Breast epithelium (tissue), 3 donors: Measurements from ENCODE around the gene CENPT.

Experiments used
- CTCF ChIP-seq, 3 donors: fragments of 450-650 bp; IDR thresholded peaks; one replicate each; pipeline ENCODE4 v1.5.1; 2016 to 2017; ENCODE audit warnings: antibody characterized with exemption in 3 of 3, mild to moderate bottlenecking in 3 of 3, moderate library complexity in 3 of 3
- POLR2A ChIP-seq: fragments of 450-650 bp; IDR thresholded peaks from one replicate; pipeline ENCODE4 v1.6.1; 2016; ENCODE audit warnings: antibody characterized with exemption, mild to moderate bottlenecking, moderate library complexity

GRCh38 chr16:67843343-67843765, 4.1 kb downstream of the CENPT start:
- TF ChIP-seq CTCF (IDR thresholded peaks at IDR 0.05), result no peak
- no peak for TF ChIP-seq POLR2A
